ENCODE data around the gene CERKL. TPM values are rescaled to one million over a fixed set of nuclear protein-coding genes. Genes with fewer than 3 reads are reported as not detected.

CERKL gene
- total and polyA plus RNA-seq, 2 of the 13 experiments (the other 11 are each of a cell fraction or from before 2014, with no cell fraction given): not detected

DNA sequence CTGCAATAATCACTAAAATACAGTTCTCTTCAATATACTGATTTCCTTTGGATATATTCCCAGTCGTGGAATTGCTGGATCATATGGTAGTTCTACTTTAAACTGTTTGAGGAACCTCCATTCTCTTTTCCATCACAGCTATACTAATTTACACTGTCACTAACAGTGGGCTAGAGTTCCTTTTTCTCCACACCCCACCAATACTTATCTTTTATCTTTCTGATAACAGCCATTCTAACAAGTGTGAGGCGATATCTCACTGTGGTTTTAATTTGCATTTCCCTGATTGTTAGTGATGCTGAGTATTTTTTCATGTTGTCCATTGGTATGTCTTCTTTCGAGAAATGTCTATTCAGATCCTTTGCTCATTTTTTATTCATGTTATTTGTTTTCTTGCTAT is 68.4 kb downstream of the CERKL start:
- FAIRE-seq (no peak), ATAC-seq (no peak)
- TF ChIP-seq KAT7 (CRISPR knock-in tag; IDR thresholded peaks at IDR 0.05; ENCODE audit: borderline replicate concordance) (no peak), ZNF292 (CRISPR knock-in tag; IDR thresholded peaks at IDR 0.05; ENCODE audit: borderline replicate concordance, low read depth) (no peak), FOXK1 (CRISPR knock-in tag; IDR thresholded peaks at IDR 0.05; ENCODE audit: borderline replicate concordance, low read depth) (no peak), ISL2 (CRISPR knock-in tag; IDR thresholded peaks at IDR 0.05) (no peak), PCBP1 (IDR thresholded peaks at IDR 0.05; ENCODE audit: borderline replicate concordance, low read depth, low read length) (no peak), ZNF557 (CRISPR knock-in tag; IDR thresholded peaks at IDR 0.05) (no peak)
- TF ChIP-seq, protein P1, sequence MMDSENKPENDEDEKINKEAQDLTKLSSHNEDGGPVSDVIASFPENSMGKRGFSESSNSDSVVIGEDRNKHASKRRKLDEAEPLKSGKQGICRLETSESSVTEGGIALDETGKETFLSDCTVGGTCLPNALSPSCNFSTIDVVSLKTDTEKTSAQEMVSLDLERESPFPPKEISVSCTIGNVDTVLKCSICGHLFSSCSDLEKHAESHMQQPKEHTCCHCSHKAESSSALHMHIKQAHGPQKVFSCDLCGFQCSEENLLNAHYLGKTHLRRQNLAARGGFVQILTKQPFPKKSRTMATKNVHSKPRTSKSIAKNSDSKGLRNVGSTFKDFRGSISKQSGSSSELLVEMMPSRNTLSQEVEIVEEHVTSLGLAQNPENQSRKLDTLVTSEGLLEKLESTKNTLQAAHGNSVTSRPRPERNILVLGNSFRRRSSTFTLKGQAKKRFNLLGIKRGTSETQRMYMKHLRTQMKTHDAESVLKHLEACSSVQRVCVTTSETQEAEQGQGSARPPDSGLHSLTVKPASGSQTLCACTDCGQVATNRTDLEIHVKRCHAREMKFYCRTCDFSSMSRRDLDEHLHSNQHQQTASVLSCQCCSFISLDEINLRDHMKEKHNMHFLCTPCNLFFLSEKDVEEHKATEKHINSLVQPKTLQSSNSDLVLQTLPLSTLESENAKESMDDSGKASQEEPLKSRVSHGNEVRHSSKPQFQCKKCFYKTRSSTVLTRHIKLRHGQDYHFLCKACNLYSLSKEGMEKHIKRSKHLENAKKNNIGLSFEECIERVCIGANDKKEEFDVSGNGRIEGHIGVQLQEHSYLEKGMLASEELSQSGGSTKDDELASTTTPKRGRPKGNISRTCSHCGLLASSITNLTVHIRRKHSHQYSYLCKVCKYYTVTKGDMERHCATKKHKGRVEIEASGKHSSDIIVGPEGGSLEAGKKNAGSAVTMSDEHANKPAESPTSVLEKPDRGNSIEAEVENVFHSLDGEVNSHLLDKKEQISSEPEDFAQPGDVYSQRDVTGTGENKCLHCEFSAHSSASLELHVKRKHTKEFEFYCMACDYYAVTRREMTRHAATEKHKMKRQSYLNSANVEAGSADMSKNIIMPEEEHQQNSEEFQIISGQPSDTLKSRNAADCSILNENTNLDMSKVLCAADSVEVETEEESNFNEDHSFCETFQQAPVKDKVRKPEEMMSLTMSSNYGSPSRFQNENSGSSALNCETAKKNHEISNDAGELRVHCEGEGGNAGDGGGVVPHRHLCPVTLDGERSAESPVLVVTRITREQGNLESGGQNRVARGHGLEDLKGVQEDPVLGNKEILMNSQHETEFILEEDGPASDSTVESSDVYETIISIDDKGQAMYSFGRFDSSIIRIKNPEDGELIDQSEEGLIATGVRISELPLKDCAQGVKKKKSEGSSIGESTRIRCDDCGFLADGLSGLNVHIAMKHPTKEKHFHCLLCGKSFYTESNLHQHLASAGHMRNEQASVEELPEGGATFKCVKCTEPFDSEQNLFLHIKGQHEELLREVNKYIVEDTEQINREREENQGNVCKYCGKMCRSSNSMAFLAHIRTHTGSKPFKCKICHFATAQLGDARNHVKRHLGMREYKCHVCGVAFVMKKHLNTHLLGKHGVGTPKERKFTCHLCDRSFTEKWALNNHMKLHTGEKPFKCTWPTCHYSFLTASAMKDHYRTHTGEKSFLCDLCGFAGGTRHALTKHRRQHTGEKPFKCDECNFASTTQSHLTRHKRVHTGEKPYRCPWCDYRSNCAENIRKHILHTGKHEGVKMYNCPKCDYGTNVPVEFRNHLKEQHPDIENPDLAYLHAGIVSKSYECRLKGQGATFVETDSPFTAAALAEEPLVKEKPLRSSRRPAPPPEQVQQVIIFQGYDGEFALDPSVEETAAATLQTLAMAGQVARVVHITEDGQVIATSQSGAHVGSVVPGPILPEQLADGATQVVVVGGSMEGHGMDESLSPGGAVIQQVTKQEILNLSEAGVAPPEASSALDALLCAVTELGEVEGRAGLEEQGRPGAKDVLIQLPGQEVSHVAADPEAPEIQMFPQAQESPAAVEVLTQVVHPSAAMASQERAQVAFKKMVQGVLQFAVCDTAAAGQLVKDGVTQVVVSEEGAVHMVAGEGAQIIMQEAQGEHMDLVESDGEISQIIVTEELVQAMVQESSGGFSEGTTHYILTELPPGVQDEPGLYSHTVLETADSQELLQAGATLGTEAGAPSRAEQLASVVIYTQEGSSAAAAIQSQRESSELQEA (CRISPR knock-in tag; IDR thresholded peaks at IDR 0.05; ENCODE audit: not compliant biosample characterization): no peak
- TF ChIP-seq, protein P2, sequence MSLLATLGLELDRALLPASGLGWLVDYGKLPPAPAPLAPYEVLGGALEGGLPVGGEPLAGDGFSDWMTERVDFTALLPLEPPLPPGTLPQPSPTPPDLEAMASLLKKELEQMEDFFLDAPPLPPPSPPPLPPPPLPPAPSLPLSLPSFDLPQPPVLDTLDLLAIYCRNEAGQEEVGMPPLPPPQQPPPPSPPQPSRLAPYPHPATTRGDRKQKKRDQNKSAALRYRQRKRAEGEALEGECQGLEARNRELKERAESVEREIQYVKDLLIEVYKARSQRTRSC (CRISPR knock-in tag; IDR thresholded peaks at IDR 0.05; ENCODE audit: low read depth): no peak
- TF ChIP-seq, protein P3, sequence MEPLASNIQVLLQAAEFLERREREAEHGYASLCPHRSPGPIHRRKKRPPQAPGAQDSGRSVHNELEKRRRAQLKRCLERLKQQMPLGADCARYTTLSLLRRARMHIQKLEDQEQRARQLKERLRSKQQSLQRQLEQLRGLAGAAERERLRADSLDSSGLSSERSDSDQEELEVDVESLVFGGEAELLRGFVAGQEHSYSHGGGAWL (CRISPR knock-in tag; IDR thresholded peaks at IDR 0.05): no peak
- TF ChIP-seq, protein P4, sequence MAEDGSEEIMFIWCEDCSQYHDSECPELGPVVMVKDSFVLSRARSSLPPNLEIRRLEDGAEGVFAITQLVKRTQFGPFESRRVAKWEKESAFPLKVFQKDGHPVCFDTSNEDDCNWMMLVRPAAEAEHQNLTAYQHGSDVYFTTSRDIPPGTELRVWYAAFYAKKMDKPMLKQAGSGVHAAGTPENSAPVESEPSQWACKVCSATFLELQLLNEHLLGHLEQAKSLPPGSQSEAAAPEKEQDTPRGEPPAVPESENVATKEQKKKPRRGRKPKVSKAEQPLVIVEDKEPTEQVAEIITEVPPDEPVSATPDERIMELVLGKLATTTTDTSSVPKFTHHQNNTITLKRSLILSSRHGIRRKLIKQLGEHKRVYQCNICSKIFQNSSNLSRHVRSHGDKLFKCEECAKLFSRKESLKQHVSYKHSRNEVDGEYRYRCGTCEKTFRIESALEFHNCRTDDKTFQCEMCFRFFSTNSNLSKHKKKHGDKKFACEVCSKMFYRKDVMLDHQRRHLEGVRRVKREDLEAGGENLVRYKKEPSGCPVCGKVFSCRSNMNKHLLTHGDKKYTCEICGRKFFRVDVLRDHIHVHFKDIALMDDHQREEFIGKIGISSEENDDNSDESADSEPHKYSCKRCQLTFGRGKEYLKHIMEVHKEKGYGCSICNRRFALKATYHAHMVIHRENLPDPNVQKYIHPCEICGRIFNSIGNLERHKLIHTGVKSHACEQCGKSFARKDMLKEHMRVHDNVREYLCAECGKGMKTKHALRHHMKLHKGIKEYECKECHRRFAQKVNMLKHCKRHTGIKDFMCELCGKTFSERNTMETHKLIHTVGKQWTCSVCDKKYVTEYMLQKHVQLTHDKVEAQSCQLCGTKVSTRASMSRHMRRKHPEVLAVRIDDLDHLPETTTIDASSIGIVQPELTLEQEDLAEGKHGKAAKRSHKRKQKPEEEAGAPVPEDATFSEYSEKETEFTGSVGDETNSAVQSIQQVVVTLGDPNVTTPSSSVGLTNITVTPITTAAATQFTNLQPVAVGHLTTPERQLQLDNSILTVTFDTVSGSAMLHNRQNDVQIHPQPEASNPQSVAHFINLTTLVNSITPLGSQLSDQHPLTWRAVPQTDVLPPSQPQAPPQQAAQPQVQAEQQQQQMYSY (CRISPR knock-in tag; IDR thresholded peaks at IDR 0.05): no peak

More for the DNA sequence above, 68.4 kb downstream of the CERKL start:
- intact Hi-C loops (cut with micrococcal nuclease; ENCODE audit: unreplicated experiment): no loop called here
- POLR2A ChIA-PET: no interaction called here
- Histone ChIP-seq H3K27me3 (ENCODE audit: control insufficient read depth in 1 of 2, insufficient read depth in 2 of 2, low read length in 2 of 2) (no peaks in the 10 kb centered on the region), H3K4me2 (ENCODE audit: low read depth, low read length) (no peak overlapping the region), H3K9me3 (ENCODE audit: low read length) (no peaks in the 10 kb centered on the region), H3K9ac (ENCODE audit: insufficient read depth, low read depth, low read length) (no peak overlapping the region), H3K79me2 (ENCODE audit: insufficient read depth, low read length) (no peaks in the 10 kb centered on the region), H4K20me1 (ENCODE audit: insufficient read depth, low read length) (no peaks in the 10 kb centered on the region), H3K27ac (ENCODE audit: extremely low read length, insufficient read depth, low read length) (no peak overlapping the region), H3K4me3 (replicated peaks in 1 of 3; ENCODE audit: insufficient read depth in 1 of 3, low read depth in 2 of 3, low read length in 3 of 3) (no peak overlapping the region), H3K4me1 (ENCODE audit: insufficient read depth, low read length) (peaks cover 8% of the 10 kb centered on the region; the same call in 1 of the 2 replicates), H3K36me3 (replicated peaks in 1 of 2; ENCODE audit: control insufficient read depth in 1 of 2, insufficient read depth in 2 of 2, low read length in 2 of 2) (no peaks in the 10 kb centered on the region), H2AFZ (ENCODE audit: low read length) (no peak overlapping the region)
- DNase-seq (ENCODE audit: low spot score): no peak
- BruUV-seq (replicated peaks): no TSS peak
- CTCF ChIA-PET (ENCODE audit: low intra/inter-chr PET ratio, low total read pairs): no interaction called here
- in situ Hi-C loops (cut with HindIII; ENCODE audit: extremely low pct_ligation_motif_present, low pct_unique_long_range_greater_than_20kb): no loop called here
- WGBS (ENCODE audit: low lambda C conversion rate): 17% methylated on average over 3 of the region's 3 CpGs
